ENCODE data around the gene PNPLA6. TPM values are rescaled to one million over a fixed set of nuclear protein-coding genes. Genes with fewer than 3 reads are reported as not detected.

Gene PNPLA6
- total and polyA plus RNA-seq, 2 of the 13 experiments (the other 11 are each of a cell fraction or from before 2014, with no cell fraction given): 24.9 to 28.2 TPM

GRCh38 chr19:7535047-7535997, at the start of gene PNPLA6 (continued):
- TF ChIP-seq, protein P1, sequence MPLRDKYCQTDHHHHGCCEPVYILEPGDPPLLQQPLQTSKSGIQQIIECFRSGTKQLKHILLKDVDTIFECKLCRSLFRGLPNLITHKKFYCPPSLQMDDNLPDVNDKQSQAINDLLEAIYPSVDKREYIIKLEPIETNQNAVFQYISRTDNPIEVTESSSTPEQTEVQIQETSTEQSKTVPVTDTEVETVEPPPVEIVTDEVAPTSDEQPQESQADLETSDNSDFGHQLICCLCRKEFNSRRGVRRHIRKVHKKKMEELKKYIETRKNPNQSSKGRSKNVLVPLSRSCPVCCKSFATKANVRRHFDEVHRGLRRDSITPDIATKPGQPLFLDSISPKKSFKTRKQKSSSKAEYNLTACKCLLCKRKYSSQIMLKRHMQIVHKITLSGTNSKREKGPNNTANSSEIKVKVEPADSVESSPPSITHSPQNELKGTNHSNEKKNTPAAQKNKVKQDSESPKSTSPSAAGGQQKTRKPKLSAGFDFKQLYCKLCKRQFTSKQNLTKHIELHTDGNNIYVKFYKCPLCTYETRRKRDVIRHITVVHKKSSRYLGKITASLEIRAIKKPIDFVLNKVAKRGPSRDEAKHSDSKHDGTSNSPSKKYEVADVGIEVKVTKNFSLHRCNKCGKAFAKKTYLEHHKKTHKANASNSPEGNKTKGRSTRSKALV (CRISPR knock-in tag; IDR thresholded peaks at IDR 0.05): peak; percentile 73; the same call in 1 of the 2 replicates
- TF ChIP-seq ZNF136 (CRISPR knock-in tag; IDR thresholded peaks at IDR 0.05; ENCODE audit: low read depth) (0 out of 2 replicates have a peak, but pooled peaks have one; percentile 40), ZNF788 (CRISPR knock-in tag; IDR thresholded peaks at IDR 0.05; ENCODE audit: borderline replicate concordance) (peak; percentile 80; the same call in 1 of the 2 replicates), ZNF7 (CRISPR knock-in tag; IDR thresholded peaks at IDR 0.05) (no peak), ZFP41 (CRISPR knock-in tag; IDR thresholded peaks at IDR 0.05; ENCODE audit: borderline replicate concordance) (no peak), TOE1 (CRISPR knock-in tag; IDR thresholded peaks at IDR 0.05) (no peak), MEF2D (CRISPR knock-in tag; IDR thresholded peaks at IDR 0.05) (no peak; the same call in 1 of the 2 replicates), ZNF569 (CRISPR knock-in tag; IDR thresholded peaks at IDR 0.05; ENCODE audit: borderline replicate concordance) (no peak), PAX8 (CRISPR knock-in tag; IDR thresholded peaks at IDR 0.05; ENCODE audit: borderline replicate concordance) (0 out of 2 replicates have a peak, but pooled peaks have one; percentile 75), SMARCE1 (IDR thresholded peaks at IDR 0.05; ENCODE audit: borderline replicate concordance) (no peak), ZNF619 (CRISPR knock-in tag; IDR thresholded peaks at IDR 0.05) (peak; percentile 54), ZNF547 (CRISPR knock-in tag; IDR thresholded peaks at IDR 0.05) (peak; percentile 65), TCF7L2 (IDR thresholded peaks at IDR 0.05; ENCODE audit: low read depth, low read length) (no peak), FOXP1 (IDR thresholded peaks at IDR 0.05) (no peak), FOXP1 (CRISPR knock-in tag; IDR thresholded peaks at IDR 0.05) (no peak), ZFAT (CRISPR knock-in tag; conservative IDR thresholded peaks at IDR 0.05) (0 out of 2 replicates have a peak, but pooled peaks have one; percentile 38), PHF8 (CRISPR knock-in tag; IDR thresholded peaks at IDR 0.05) (peak; percentile 80), ZNF335 (CRISPR knock-in tag; IDR thresholded peaks at IDR 0.05) (peak; percentile 92), ZNF235 (CRISPR knock-in tag; IDR thresholded peaks at IDR 0.05; ENCODE audit: borderline replicate concordance) (no peak), ARNTL (CRISPR knock-in tag; IDR thresholded peaks at IDR 0.05) (peak; percentile 54; the same call in 1 of the 2 replicates)
- TF ChIP-seq, protein P2, sequence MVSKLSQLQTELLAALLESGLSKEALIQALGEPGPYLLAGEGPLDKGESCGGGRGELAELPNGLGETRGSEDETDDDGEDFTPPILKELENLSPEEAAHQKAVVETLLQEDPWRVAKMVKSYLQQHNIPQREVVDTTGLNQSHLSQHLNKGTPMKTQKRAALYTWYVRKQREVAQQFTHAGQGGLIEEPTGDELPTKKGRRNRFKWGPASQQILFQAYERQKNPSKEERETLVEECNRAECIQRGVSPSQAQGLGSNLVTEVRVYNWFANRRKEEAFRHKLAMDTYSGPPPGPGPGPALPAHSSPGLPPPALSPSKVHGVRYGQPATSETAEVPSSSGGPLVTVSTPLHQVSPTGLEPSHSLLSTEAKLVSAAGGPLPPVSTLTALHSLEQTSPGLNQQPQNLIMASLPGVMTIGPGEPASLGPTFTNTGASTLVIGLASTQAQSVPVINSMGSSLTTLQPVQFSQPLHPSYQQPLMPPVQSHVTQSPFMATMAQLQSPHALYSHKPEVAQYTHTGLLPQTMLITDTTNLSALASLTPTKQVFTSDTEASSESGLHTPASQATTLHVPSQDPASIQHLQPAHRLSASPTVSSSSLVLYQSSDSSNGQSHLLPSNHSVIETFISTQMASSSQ (IDR thresholded peaks at IDR 0.05; ENCODE audit: low read depth): no peak
- TF ChIP-seq, protein P2 (CRISPR knock-in tag; IDR thresholded peaks at IDR 0.05; ENCODE audit: borderline replicate concordance): peak; percentile 61; the same call in 1 of the 2 replicates
- TF ChIP-seq, protein P3, sequence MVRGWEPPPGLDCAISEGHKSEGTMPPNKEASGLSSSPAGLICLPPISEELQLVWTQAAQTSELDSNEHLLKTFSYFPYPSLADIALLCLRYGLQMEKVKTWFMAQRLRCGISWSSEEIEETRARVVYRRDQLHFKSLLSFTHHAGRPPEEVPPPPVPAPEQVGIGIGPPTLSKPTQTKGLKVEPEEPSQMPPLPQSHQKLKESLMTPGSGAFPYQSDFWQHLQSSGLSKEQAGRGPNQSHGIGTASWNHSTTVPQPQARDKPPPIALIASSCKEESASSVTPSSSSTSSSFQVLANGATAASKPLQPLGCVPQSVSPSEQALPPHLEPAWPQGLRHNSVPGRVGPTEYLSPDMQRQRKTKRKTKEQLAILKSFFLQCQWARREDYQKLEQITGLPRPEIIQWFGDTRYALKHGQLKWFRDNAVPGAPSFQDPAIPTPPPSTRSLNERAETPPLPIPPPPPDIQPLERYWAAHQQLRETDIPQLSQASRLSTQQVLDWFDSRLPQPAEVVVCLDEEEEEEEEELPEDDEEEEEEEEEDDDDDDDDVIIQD (CRISPR knock-in tag; IDR thresholded peaks at IDR 0.05; ENCODE audit: low read depth): 0 out of 2 replicates have a peak, but pooled peaks have one; percentile 2

All from HepG2 (cell line).